Measurements from ENCODE around the gene PCDHGA1.
A peak's percentile ranks its signal among the peaks of the same experiment; 100 is the strongest.
"Not testable (repeated sequence)": the region's sequence is repeated elsewhere in the genome, so short reads cannot be mapped to it uniquely, and the experiment has no call there.

PCDHGA1 gene

DNA sequence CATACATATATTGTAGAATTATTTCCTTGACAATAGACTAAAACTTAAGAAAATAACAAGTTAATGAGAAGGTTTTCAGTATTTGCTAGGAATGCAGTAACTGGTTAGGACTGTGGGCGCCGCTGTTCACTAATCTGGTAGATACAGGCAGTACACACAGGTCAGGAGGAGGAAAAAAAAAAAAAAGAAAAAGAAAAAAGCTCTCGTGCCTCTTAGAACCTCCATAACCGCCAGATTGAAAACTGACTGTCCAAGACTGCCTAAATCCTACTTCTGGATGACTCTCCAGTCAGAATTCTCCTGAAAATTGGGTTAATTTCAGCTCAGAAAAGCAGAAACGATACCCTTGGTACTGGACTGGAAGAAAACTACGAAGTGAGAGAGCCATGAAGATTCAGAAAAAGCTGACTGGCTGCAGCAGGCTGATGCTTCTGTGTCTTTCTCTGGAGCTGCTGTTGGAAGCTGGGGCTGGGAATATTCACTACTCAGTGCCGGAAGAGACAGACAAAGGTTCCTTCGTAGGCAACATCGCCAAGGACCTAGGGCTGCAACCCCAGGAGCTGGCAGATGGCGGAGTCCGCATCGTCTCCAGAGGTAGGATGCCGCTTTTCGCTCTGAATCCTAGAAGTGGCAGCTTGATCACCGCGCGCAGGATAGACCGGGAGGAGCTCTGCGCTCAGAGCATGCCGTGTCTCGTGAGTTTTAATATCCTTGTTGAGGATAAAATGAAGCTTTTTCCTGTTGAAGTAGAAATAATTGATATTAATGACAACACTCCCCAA, at the start of gene PCDHGA1:
PCDHGA1 (plus strand) TSS at position 216 of the 782 bp plus-strand sequence.
- DNase-seq (ENCODE audit: extremely low read depth in 1 of 2, low read depth in 1 of 2): no peak

DNA sequence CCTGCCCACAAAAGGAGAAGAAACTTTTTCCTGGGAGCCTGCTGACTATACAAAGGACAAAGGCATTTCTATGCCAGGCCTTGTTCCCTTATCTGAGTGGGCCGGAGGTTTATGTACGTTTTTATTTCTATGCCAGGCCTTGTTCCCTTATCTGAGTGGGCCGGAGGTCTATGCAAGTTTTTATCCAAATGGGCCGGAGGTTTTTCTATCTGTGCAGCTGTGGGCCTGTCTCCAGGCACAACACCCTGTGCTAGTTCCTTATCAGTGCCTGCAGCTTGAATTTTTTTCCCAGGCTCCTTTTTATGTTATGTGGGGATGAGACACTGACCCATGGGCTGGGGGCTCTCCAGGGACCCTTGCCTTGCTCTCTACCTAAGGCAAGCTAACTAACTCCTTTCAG, 31.9 kb upstream of the PCDHGA1 start:
- no peak for DNase-seq (ENCODE audit: extremely low read depth in 1 of 2, low read depth in 1 of 2)

DNA sequence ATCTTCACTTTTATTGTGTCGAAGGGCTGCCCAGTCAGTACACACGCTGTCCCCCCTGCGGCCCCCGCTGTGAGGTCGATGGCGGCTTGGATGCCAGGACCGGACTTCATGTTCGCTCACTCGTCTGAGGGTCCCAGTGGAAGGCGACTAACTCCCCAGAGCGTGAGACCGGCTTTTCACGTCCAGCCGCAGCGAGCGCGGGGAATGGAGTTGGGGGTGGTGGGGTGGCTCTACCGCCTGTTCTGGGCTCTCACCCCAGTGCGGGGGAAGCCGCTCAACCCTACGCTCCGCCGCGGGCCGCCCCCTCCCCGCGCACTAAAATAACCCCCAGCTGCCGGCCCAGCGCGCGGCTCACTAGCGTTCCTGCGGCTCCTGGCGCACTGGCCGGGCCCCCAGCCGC, 26.6 kb upstream of the PCDHGA1 start, which contains the start of gene SLC25A2:
SLC25A2 (minus strand) TSS at position 294 of the 400 bp plus-strand sequence; CDS start at position 110, 184 bp downstream.
- DNase-seq (ENCODE audit: extremely low read depth in 1 of 2, low read depth in 1 of 2): no peak

DNA sequence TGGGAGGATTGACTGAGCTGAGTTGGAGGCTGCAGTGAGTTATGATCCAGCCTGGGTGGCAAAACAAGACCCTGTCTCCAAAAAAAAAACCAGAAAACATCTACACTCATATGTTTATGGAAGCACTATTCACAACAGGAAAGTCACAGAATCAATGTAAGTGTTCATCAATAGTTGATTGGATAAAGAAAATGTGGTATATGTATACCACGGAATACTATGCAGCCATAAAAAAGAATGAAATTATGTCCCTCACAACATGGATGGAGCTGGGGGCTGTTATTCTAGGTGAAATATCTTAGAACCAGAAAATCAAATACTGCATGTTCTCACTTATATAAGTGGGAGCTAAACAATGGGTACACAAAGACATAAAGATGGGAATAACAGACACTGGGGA, 23.7 kb upstream of the PCDHGA1 start:
- DNase-seq (ENCODE audit: extremely low read depth in 1 of 2, low read depth in 1 of 2): no peak

DNA sequence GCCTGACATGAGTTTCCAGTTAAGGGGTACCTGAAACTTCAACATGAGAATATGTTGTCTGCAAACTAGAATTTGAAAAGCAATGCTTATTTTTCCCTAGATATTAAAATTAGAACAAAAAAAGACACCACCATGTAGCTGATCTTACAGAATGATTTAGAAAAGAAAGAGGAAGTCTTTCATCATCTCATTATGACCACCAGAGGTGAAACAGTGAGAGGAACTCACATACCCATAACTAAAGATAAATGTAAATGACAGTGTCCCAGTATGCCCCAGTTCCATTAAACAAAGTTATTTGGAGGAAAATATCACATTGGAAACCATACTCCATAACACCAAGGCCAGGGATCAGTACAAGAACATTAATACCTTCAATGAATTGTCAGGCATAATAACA, 16.6 kb upstream of the PCDHGA1 start:
- no peak for DNase-seq (ENCODE audit: extremely low read depth in 1 of 2, low read depth in 1 of 2)

DNA sequence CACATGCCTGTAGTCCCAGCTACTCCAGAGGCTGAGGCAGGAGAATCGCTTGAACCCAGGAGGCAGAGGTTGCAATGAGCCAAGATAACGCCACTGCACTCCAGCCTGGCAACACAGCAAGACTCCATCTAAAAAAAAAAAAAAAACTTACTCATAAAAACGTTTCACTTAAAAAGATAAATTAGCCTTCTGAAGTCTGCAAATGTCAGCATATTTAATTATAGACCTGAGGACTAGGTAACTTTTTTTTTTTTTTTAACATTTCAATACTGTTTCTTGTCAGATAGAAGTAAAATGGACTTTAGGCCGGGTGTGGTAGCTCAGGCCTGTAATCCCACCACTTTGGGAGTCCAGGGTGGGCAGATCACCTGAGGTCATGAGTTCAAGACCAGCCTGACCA, 13.4 kb upstream of the PCDHGA1 start:
- not testable (repeated sequence) for DNase-seq (ENCODE audit: extremely low read depth in 1 of 2, low read depth in 1 of 2)

DNA sequence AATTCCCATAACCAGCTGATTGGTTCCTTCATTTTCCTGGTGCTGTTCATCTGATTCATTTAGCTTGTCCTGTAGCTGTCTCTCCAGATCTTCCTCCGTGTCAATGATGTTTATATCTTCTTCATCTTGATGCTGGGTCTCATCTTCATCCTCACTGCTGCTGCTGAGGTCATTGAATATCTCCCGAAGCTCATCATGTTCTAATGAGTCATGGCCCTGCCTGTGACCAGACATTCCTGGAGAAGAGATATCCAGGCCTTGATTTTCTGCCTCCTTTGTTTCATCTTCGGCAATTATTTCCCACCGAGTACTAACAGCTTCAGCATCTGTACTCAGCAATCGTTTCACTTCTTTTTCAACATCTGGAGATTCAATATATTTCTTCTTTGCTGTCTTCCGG, 11.1 kb upstream of the PCDHGA1 start:
- DNase-seq (ENCODE audit: extremely low read depth in 1 of 2, low read depth in 1 of 2): no peak

DNA sequence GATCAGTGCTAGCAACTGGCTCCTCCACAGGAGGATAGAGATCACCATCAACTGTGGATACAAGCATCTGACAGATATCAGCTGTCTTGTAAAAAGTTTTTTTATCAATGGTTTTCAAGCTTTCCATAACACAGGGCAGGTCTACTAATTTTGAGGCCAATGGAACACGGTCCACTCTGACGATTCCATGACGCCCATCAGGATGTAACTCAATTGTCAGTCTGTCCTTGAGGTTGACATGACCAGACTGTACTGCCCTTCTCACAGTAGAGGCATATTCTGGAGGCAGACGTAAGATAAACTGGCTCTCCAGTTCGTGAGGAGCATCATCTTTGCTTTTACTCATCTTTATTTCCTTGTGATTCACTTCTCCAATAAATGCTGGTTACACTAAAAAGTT, 10.6 kb upstream of the PCDHGA1 start:
- no peak for DNase-seq (ENCODE audit: extremely low read depth in 1 of 2, low read depth in 1 of 2)

DNA sequence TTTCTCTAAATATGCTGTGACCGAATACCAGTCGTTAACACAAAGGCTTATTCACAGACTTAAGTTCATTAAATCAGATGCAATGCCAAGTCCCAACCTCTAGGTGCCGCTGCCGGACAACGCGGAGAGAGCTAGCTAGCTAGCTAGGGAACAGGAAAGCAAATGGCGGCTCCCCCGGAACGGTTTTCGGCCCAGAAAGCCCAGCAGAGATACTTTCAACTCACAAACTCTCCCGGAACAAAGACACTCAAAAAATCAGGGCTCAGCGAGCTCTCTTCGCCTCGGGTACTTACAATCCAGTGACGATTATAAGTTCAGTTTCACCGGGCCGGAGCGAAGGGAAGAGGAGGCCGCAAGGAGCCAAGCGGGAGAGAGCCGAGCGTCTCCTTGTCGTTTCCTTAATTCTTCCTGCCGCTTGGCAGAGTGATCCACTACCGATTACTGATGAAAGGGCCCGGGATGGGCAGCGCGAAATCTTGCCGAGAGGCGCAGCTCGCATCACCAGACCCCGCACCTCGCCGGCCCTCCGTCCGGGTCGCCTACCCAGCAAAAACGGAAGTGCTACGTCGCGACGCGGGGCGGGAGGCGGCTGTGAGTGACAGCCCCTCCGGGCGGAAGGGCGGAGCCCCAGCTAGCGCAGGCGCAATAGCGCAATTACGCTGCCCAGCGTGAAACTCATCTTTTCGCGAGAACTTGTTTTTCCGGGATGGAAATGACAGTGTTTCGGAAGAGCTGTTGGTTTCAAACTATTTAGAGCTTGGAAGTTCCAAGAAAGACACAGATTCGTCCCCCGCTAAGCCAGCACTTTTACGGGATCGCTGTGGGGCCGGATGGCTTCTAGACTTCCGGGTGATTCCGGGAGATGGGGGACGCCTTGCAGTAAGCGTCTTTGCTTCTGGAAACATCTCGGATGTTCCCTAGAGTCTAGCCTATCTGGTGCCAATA, 9.8 kb upstream of the PCDHGA1 start, which contains the start of gene TAF7:
TAF7 (minus strand) TSS at position 560 of the 945 bp plus-strand sequence. CDS start 740 bp downstream, outside the sequence.
- peak; percentile 77 to 82 for DNase-seq (ENCODE audit: extremely low read depth in 1 of 2, low read depth in 1 of 2)

DNA sequence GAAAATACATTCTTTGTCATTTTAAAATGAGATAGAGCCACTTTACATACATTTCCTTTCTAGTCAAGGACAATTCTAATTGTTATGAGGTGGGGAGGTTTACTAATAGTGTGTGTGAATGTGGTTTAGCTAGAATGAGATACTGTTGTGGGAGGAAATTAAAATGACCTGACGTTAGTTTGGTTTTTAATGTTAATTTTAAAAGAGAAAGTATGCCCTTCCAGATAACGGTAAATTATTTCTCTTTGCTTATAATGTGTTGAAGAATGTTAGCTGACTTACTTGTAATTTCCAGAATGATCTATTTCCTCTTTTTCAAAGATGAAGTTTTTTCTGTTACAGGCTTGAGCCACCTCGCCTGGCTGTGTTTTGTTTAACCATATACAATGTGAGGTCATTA, 8.1 kb upstream of the PCDHGA1 start:
- DNase-seq (ENCODE audit: extremely low read depth in 1 of 2, low read depth in 1 of 2): no peak

DNA sequence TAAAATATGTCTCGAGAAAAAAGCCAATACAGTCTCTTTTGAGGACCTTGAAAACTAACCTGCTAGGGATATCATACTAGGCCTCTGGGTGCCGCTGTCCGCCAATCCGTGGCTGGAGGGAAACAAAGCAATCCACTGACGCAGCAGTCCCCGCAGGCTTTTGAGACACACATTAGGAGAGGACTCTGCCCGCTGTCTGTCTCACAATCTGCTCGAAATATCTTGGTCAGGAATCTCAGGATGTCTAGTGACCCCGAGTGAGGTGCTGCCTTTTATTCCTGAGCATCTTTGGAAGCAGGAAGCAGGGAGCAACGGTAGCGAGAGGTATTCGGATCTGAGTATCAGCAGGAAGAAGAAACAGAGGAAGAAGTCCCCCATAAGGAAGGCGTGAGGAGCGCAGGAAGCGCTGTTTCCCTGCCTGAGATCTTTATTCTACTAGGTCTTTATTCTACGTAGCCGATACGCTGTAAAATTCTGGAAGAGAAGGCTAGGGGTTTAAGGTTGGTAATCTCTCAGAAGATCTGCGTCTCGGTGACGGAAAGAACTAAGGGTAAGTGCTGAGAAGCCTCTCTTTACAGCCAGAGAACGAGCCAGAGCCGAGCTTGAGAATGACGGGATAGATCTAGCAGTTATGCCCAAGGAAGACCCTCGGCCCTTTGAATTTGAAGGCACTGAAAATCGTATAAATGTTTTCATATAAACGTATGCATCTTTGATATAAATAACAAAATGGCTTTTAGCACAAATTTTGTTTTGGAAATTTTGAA, 4.0 kb upstream of the PCDHGA1 start:
- peak; percentile 15 to 42 for DNase-seq (ENCODE audit: extremely low read depth in 1 of 2, low read depth in 1 of 2)

DNA sequence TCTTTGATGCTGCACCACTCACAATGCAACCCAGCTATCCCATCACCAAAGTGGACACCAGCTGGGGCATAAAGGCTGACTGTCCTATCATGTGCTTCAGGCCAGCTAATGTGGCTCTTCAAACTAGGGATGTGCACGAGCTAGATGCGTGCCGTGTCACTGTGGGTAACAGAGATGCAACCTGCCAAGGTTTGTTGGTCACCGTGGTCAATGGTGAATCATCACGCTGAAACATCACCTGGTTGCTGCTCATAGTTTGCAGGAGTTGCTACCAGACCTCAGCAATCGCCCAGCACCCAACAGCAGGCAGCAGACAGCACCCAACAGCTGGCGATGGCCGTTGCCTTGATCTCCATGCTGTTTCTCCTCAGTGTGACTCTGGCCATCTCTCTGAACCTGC, 2.1 kb upstream of the PCDHGA1 start:
- DNase-seq (ENCODE audit: extremely low read depth in 1 of 2, low read depth in 1 of 2): no peak

DNA sequence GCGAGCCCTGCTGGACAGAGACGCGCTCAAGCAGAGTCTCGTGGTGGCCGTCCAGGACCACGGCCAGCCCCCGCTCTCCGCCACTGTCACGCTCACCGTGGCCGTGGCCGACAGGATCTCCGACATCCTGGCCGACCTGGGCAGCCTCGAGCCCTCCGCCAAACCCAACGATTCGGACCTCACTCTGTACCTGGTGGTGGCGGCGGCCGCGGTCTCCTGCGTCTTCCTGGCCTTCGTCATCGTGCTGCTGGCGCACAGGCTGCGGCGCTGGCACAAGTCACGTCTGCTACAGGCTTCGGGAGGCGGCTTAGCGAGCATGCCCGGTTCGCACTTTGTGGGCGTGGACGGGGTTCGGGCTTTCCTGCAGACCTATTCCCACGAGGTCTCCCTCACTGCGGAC, 2.3 kb downstream of the PCDHGA1 start:
- DNase-seq (ENCODE audit: extremely low read depth in 1 of 2, low read depth in 1 of 2): not testable (repeated sequence)

DNA sequence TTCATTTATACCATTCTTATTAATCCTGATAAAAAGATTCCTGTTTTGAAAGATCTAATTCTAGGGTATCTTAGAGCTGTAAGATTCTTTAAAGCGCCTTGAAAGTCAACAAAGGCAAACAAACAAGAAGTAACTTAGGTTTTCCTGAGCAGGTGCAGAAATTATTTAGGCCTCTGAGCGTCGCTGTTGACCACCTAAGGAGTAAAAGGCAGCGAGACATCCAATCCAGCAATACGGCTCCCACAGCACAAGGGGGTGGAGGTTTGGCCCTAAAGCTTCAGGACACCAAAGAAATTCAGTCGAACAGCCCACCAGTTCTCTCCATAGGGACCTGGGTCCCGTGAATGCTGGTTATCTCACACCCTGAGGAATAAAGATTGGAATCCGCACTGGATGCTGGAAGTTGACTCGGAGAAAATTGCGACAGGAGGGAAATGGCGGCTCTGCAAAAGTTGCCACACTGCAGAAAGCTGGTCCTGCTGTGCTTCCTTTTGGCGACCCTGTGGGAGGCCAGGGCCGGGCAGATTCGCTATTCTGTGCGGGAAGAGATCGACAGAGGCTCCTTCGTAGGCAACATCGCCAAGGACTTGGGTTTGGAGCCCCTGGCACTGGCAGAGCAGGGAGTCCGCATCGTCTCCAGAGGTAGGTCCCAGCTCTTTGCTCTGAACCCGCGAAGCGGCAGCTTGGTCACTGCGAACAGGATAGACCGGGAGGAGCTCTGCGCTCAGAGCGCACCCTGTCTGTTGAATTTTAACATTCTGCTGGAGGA, 8.4 kb downstream of the PCDHGA1 start, which contains the start of gene PCDHGA2:
PCDHGA2 (plus strand) TSS at position 223 of the 769 bp plus-strand sequence.
- no peak for DNase-seq (ENCODE audit: extremely low read depth in 1 of 2, low read depth in 1 of 2)

DNA sequence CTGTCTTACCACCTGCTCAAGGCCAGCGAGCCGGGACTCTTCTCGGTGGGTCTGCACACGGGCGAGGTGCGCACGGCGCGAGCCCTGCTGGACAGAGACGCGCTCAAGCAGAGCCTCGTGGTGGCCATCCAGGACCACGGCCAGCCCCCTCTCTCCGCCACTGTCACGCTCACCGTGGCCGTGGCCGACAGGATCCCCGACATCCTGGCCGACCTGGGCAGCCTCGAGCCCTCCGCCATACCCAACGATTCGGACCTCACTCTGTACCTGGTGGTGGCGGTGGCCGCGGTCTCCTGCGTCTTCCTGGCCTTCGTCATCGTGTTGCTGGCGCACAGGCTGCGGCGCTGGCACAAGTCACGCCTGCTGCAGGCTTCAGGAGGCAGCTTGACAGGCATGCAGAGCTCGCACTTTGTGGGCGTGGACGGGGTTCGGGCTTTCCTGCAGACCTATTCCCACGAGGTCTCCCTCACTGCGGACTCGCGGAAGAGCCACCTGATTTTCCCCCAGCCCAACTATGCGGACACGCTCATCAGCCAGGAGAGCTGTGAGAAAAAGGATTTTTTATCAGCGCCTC, 10.6 kb downstream of the PCDHGA1 start:
- DNase-seq (ENCODE audit: extremely low read depth in 1 of 2, low read depth in 1 of 2): not testable (repeated sequence)

DNA sequence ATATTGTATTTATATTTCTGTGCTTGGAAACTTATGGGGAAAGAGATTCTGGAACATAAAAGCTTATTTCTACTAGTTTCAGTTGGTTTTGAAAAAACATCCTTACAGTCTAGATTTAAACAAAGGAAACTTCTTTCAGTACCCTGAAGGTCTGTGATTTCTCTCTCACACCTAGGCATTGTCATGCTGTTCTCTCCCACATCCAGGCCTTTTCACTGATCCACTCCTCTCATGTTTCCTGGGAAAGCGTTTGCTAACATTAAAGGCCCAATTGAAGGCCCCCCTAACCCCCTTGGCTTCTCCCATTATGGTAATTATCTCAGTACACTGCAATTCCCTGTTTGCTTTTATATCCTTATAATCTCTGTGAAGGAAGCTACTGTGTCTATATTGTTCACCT, 12.5 kb downstream of the PCDHGA1 start:
- no peak for DNase-seq (ENCODE audit: extremely low read depth in 1 of 2, low read depth in 1 of 2)

DNA sequence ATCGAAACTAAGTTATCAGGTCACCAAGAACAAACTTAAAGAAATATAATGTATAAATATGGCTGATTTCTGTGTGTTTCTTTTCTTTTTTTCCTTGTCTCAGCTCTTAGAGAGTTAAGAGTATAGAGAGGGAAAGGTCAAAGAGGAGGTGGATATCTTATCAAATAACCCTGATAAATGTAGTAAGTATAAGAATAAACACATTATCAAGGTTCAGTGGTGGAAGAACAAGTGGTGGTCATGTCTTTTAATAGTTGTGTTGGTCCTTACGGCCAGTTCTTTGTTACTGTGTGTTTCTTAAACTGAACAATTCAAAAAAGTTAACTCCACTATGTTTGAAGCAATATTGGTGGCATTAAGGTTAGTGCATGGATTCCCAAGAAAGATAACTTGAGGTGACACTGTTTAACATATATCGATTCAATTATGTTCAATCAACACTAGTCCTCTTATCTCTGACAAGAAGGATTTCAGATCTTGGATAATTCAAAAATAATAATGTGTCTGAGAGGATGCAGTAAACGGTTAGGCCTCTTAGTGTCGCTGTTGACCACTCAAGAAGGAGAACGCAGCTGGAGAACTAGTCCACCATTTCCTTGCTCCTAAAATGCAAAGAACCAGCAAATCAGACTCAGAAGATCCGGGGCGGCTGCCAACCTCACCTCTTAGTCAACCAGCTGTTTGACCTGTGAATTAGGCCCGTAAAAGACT, 13.1 kb downstream of the PCDHGA1 start, which contains the start of gene PCDHGA3:
PCDHGA3 (plus strand) TSS at position 588 of the 711 bp plus-strand sequence. CDS start 205 bp downstream, outside the sequence.
- no peak for DNase-seq (ENCODE audit: extremely low read depth in 1 of 2, low read depth in 1 of 2)

DNA sequence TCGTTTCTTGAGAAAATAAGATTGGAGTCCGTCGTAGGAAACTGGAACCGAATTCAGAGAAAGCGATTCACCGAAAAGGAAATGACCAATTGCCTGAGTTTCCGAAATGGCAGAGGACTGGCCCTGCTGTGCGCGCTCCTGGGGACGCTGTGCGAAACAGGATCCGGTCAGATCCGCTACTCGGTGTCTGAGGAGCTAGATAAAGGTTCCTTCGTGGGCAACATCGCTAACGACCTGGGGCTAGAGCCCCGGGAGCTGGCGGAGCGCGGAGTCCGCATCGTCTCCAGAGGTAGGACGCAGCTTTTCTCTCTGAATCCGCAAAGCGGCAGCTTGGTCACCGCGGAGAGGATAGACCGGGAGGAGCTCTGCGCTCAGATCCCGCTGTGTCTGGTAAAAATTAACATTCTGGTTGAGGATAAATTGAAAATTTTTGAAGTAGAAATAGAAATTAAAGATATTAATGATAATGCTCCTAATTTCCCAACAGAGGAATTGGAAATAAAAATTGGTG, 13.7 kb downstream of the PCDHGA1 start:
- no peak for DNase-seq (ENCODE audit: extremely low read depth in 1 of 2, low read depth in 1 of 2)

DNA sequence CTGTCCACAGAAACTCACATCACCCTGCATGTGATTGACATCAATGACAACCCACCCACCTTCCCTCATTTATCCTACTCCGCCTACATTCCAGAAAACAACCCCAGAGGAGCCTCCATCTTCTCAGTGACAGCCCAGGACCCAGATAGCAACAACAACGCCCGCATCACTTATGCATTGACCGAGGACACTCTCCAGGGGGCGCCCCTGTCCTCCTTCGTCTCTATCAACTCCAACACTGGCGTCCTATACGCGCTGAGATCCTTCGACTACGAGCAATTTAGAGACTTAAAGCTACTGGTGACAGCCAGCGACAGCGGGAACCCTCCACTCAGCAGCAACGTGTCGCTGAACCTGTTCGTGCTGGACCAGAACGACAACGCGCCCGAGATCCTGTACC, 15.0 kb downstream of the PCDHGA1 start:
- no peak for DNase-seq (ENCODE audit: extremely low read depth in 1 of 2, low read depth in 1 of 2)

Measured in stimulated activated CD8-positive, alpha-beta memory T cell treated with anti-CD3 and anti-CD28 coated beads, Interleukin-7, amount 100 ng/mL, for 48 hours (primary cell).